Measurements from ENCODE around the gene CBL. TPM values are rescaled to one million over a fixed set of nuclear protein-coding genes. Genes with fewer than 3 reads are reported as not detected.

The CBL gene
- total RNA-seq, 1 experiment from 2014 or later = 45.6 TPM

- TF ChIP-seq ARID4B (CRISPR knock-in tag; IDR thresholded peaks at IDR 0.05; ENCODE audit: borderline replicate concordance) (no peak), SP1 (CRISPR knock-in tag; conservative IDR thresholded peaks at IDR 0.05) (no peak), ELF4 (CRISPR knock-in tag; IDR thresholded peaks at IDR 0.05; ENCODE audit: low read depth) (no peak), IRF1 (CRISPR knock-in tag; IDR thresholded peaks at IDR 0.05) (no peak), ZBTB21 (CRISPR knock-in tag; IDR thresholded peaks at IDR 0.05; ENCODE audit: borderline replicate concordance) (no peak), E2F4 (CRISPR knock-in tag; IDR thresholded peaks at IDR 0.05; ENCODE audit: borderline replicate concordance, low read depth) (no peak), GABPB1 (CRISPR knock-in tag; IDR thresholded peaks at IDR 0.05) (no peak), ZSCAN18 (CRISPR knock-in tag; IDR thresholded peaks at IDR 0.05) (no peak), CTCF (IDR thresholded peaks at IDR 0.05) (no peak), ZNF138 (CRISPR knock-in tag; conservative IDR thresholded peaks at IDR 0.05) (no peak), OVOL2 (CRISPR knock-in tag; IDR thresholded peaks at IDR 0.05; ENCODE audit: borderline replicate concordance) (no peak), FOXK1 (CRISPR knock-in tag; IDR thresholded peaks at IDR 0.05) (no peak)
- POLR2A ChIA-PET = interaction anchor here (1.1 kb wide), 1 partner anchor 10 kb away, joined by 4 read pairs; no protein-coding TSS in a partner anchor
- CTCF ChIA-PET = no interaction called here
- ATAC-seq (no peak), DNase-seq (ENCODE audit: low spot score) (no peak)
- Mint-ChIP-seq H3K36me3 (peaks cover 57% of the 10 kb centered on the region), H3K9me3 (no peaks in the 10 kb centered on the region), H3K27me3 (ENCODE audit: low read depth) (no peaks in the 10 kb centered on the region), H3K4me1 (no peaks in the 10 kb centered on the region), H3K27ac (no peak overlapping the region), H3K4me3 (no peak overlapping the region)
Measured at GRCh38 chr11:119297938-119298337, 91.8 kb downstream of the CBL start.

GRCh38 chr11:119298726-119299125 is 92.6 kb downstream of the CBL start:
- ATAC-seq (no peak), DNase-seq (ENCODE audit: low spot score) (no peak)
- ChIA-PET CTCF (interaction anchor here (2.1 kb wide), 1 partner anchor 41 kb away, joined by 5 read pairs; no protein-coding TSS in a partner anchor), POLR2A (no interaction called here)
- Mint-ChIP-seq H3K27ac (no peak overlapping the region), H3K27me3 (ENCODE audit: low read depth) (no peaks in the 10 kb centered on the region), H3K36me3 (peaks cover 62% of the 10 kb centered on the region), H3K4me3 (no peak overlapping the region), H3K9me3 (no peaks in the 10 kb centered on the region), H3K4me1 (no peaks in the 10 kb centered on the region)
- TF ChIP-seq TCF7 (CRISPR knock-in tag; IDR thresholded peaks at IDR 0.05; ENCODE audit: low read depth) = no peak
- no peak for TF ChIP-seq STAT6 (CRISPR knock-in tag; conservative IDR thresholded peaks at IDR 0.05; ENCODE audit: low read depth)
- no peak for TF ChIP-seq ARID4B (CRISPR knock-in tag; IDR thresholded peaks at IDR 0.05; ENCODE audit: borderline replicate concordance)
- TF ChIP-seq E2F1 (CRISPR knock-in tag; IDR thresholded peaks at IDR 0.05) = no peak
- TF ChIP-seq CREM (CRISPR knock-in tag; IDR thresholded peaks at IDR 0.05) = no peak
